ENCODE measurements around the gene NFIX. TPM values are rescaled to one million over a fixed set of nuclear protein-coding genes. Genes with fewer than 3 reads are reported as not detected.

NFIX gene
- total RNA-seq, 4 donors from 2014 or later: 25.4 to 53.1 (median 29.3) TPM

DNA sequence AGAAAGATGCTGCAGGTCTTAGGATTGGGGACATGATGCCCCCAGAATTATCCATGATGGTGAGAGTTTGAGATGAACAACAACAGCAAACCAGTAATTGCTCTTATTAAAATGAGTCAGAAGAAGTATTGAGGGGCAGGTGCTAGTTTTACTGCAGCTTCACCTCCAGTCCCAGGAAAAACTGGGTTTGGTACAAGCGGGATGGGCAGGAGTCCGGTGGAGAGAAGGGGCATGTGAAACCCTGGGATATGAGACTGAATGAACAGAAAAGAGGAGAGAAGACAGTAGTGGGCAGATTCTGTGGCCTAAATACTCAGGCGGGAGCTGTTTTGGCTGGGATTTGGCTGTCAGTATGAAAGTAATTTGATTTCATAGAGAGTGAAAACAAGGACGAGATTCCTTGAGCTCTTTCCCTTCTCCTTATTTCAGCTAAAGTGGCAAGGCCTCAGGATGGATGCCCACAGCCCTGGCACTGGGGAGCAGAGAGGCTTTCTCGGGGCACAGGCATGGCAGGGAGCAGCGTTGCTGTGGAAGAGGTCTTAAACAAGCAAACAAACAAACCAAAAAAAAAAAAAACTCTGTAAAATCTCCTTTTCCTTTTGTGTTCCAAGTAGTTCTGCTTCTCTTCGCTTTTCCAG is 30.7 kb downstream of the NFIX start:
- no peaks in the 10 kb centered on the region for H3K27me3 ChIP-seq
- no peaks in the 10 kb centered on the region for H3K9me3 ChIP-seq
- intact Hi-C loops (cut with DNase I; ENCODE audit: low total_unique reads): no loop called here
- peaks cover 40 to 93% (median 71%) of the 10 kb centered on the region in 4 donors for H3K4me1 ChIP-seq
- TF ChIP-seq EP300 (IDR thresholded peaks at IDR 0.05; ENCODE audit: low read depth) (no peak), POLR2A (IDR thresholded peaks at IDR 0.05) (no peak), POLR2AphosphoS5 (IDR thresholded peaks at IDR 0.05) (no peak)
- TF ChIP-seq, protein P1, sequence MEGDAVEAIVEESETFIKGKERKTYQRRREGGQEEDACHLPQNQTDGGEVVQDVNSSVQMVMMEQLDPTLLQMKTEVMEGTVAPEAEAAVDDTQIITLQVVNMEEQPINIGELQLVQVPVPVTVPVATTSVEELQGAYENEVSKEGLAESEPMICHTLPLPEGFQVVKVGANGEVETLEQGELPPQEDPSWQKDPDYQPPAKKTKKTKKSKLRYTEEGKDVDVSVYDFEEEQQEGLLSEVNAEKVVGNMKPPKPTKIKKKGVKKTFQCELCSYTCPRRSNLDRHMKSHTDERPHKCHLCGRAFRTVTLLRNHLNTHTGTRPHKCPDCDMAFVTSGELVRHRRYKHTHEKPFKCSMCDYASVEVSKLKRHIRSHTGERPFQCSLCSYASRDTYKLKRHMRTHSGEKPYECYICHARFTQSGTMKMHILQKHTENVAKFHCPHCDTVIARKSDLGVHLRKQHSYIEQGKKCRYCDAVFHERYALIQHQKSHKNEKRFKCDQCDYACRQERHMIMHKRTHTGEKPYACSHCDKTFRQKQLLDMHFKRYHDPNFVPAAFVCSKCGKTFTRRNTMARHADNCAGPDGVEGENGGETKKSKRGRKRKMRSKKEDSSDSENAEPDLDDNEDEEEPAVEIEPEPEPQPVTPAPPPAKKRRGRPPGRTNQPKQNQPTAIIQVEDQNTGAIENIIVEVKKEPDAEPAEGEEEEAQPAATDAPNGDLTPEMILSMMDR (IDR thresholded peaks at IDR 0.05): no peak
- no peaks in the 10 kb centered on the region for H3K36me3 ChIP-seq
- DNase-seq: no peak
- 19 to 29% methylated on average over 7 of the region's 7 CpGs for WGBS, 2 donors (ENCODE audit: low coverage in 1 of 2)
- H3K27ac ChIP-seq: peak overlapping the region; percentile 87 to 91 (median 90)
- peak overlapping the region in 3 of 4 donors; percentile 22 to 45 (median 32) for H3K4me3 ChIP-seq
- in situ Hi-C loops (cut with MboI; ENCODE audit: low pct_ligation_motif_present in 1 of 4, low pct_unique_long_range_greater_than_20kb in 1 of 4, low sequenced_read_pairs in 3 of 4): no loop called here

GRCh38 chr19:13026462-13027370 is 31.4 kb downstream of the NFIX start:
- peaks cover 39 to 93% (median 72%) of the 10 kb centered on the region in 4 donors for H3K4me1 ChIP-seq
- DNase-seq: peak; percentile 66
- no peaks in the 10 kb centered on the region for H3K9me3 ChIP-seq
- in situ Hi-C loops (cut with MboI; ENCODE audit: low pct_ligation_motif_present in 1 of 4, low pct_unique_long_range_greater_than_20kb in 1 of 4, low sequenced_read_pairs in 3 of 4): no loop called here
- H3K36me3 ChIP-seq: no peaks in the 10 kb centered on the region
- intact Hi-C loops (cut with DNase I; ENCODE audit: low total_unique reads): no loop called here
- TF ChIP-seq EP300 (IDR thresholded peaks at IDR 0.05; ENCODE audit: low read depth) (no peak), POLR2A (IDR thresholded peaks at IDR 0.05) (peak; percentile 33), POLR2AphosphoS5 (IDR thresholded peaks at IDR 0.05) (peak in 2 of 3 donors; percentile 69)
- H3K27ac ChIP-seq: peak overlapping the region; percentile 87 to 91 (median 90)
- peak overlapping the region in 3 of 4 donors; percentile 22 to 45 (median 32) for H3K4me3 ChIP-seq
- H3K27me3 ChIP-seq: no peaks in the 10 kb centered on the region
- WGBS, 2 donors (ENCODE audit: low coverage in 1 of 2): 25 to 35% methylated on average over 9 to 14 of the region's 14 CpGs

DNA sequence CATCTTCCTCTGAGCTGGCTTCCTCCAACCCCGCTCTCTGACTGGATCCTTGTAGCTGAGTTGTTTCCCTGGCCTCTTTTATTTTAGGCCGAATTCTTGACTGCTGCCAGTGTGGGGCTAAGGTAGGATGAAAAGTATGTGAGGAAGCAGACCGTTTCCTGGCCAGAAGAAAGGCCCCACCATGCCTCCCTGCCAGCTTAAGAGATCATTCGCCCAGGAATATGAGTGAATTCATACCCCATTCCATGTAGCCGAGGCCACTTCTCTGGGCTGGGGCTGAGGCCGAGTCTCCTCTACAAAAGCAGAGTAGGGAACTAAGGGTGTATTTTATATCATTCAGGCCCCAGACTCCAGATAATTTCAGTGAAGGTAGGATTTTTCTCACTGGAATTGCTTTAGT is 32.3 kb downstream of the NFIX start:
- in situ Hi-C loops (cut with MboI; ENCODE audit: low pct_ligation_motif_present in 1 of 4, low pct_unique_long_range_greater_than_20kb in 1 of 4, low sequenced_read_pairs in 3 of 4): no loop called here
- WGBS, 2 donors (ENCODE audit: low coverage in 1 of 2): 56% methylated on average over 6 of the region's 6 CpGs; no CpG with 5 or more reads in 1 of the 2 donors
- TF ChIP-seq EP300 (IDR thresholded peaks at IDR 0.05; ENCODE audit: low read depth) (no peak), POLR2A (IDR thresholded peaks at IDR 0.05) (no peak), POLR2AphosphoS5 (IDR thresholded peaks at IDR 0.05) (no peak)
- TF ChIP-seq, protein P1 (IDR thresholded peaks at IDR 0.05): no peak
- peak overlapping the region; percentile 87 to 91 (median 90) for H3K27ac ChIP-seq
- no peaks in the 10 kb centered on the region for H3K27me3 ChIP-seq
- no peaks in the 10 kb centered on the region for H3K9me3 ChIP-seq
- no peak overlapping the region for H3K4me3 ChIP-seq
- no peaks in the 10 kb centered on the region for H3K36me3 ChIP-seq
- intact Hi-C loops (cut with DNase I; ENCODE audit: low total_unique reads): no loop called here
- no peak for DNase-seq
- peaks cover 45 to 93% (median 72%) of the 10 kb centered on the region in 4 donors for H3K4me1 ChIP-seq

DNA sequence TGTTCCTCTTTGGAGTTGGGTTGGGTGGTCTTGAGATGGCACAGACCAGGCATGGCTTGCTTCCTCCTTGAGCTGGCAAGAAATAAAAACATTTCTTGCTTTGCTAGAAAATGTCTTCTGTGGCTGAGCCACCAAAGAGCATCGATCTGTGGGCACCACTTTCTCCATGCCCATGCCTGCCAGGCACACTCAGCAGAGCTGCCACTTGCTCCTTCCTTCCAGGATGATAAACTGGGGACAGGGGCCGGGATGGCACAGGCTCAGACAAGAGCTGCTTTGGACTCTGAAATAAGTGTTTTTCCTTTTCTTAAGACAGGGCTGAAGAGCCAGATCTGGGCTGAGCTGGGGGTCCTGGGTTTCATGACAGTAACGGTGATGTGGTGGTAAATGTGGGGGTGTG is 32.8 kb downstream of the NFIX start:
- peaks cover 49 to 93% (median 72%) of the 10 kb centered on the region in 4 donors for H3K4me1 ChIP-seq
- H3K9me3 ChIP-seq: no peaks in the 10 kb centered on the region
- WGBS, 2 donors (ENCODE audit: low coverage in 1 of 2): 20 to 68% methylated on average over 1 to 3 of the region's 3 CpGs
- H3K27ac ChIP-seq: peak overlapping the region; percentile 87 to 91 (median 90)
- in situ Hi-C loops (cut with MboI; ENCODE audit: low pct_ligation_motif_present in 1 of 4, low pct_unique_long_range_greater_than_20kb in 1 of 4, low sequenced_read_pairs in 3 of 4): no loop called here
- H3K4me3 ChIP-seq: no peak overlapping the region
- no peak for DNase-seq
- no peaks in the 10 kb centered on the region for H3K36me3 ChIP-seq
- no peaks in the 10 kb centered on the region for H3K27me3 ChIP-seq
- intact Hi-C loops (cut with DNase I; ENCODE audit: low total_unique reads): no loop called here
- TF ChIP-seq, protein P1 (IDR thresholded peaks at IDR 0.05): no peak
- TF ChIP-seq POLR2A (IDR thresholded peaks at IDR 0.05) (no peak), EP300 (IDR thresholded peaks at IDR 0.05; ENCODE audit: low read depth) (no peak), POLR2AphosphoS5 (IDR thresholded peaks at IDR 0.05) (no peak)
